ENCODE data around the gene LDLRAD4. TPM values are rescaled to one million over a fixed set of nuclear protein-coding genes. Genes with fewer than 3 reads are reported as not detected.

The LDLRAD4 gene
- total and polyA plus RNA-seq, 2 experiments from 2014 or later = 0.73 to 1.9 TPM

DNA sequence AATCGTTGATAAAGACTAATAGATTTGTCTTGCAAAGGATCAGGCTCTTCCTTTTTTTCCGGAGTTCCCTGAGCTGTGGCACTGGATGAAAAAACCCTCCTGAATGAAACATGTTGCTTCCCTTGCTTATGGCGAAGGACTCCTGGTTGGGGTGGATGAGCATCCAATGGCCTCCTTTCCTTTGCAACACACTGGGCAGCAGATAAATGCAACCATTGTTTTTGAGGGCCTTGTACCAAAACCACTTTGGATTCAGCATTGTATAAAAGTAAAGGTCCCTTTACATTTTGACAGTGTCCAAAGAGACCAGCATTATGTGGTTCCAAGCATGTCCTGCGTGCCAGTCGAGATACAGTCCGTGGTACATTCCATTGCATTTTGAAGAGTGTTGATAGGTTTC, 463.1 kb downstream of the LDLRAD4 start:
- Mint-ChIP-seq H3K27ac (no peak overlapping the region), H3K36me3 (ENCODE audit: low read depth) (peaks cover 25% of the 10 kb centered on the region), H3K27me3 (ENCODE audit: insufficient read depth, low read depth, poor library complexity) (peaks cover 4% of the 10 kb centered on the region), H3K4me3 (no peak overlapping the region), H3K9me3 (peaks cover 22% of the 10 kb centered on the region), H3K4me1 (peaks cover 8% of the 10 kb centered on the region)
- H3K4me3 ChIP-seq = no peak overlapping the region
- no peak overlapping the region for H2AFZ ChIP-seq
- TF ChIP-seq POLR2AphosphoS5 (IDR thresholded peaks at IDR 0.05; ENCODE audit: low read depth) (no peak), EZH2 (IDR thresholded peaks at IDR 0.05; ENCODE audit: low read depth, unreplicated experiment) (no peak), CREB1 (CRISPR knock-in tag; IDR thresholded peaks at IDR 0.05; ENCODE audit: low read depth) (no peak), NANOG (IDR thresholded peaks at IDR 0.05; ENCODE audit: borderline replicate concordance) (no peak)
- TF ChIP-seq, protein P1, sequence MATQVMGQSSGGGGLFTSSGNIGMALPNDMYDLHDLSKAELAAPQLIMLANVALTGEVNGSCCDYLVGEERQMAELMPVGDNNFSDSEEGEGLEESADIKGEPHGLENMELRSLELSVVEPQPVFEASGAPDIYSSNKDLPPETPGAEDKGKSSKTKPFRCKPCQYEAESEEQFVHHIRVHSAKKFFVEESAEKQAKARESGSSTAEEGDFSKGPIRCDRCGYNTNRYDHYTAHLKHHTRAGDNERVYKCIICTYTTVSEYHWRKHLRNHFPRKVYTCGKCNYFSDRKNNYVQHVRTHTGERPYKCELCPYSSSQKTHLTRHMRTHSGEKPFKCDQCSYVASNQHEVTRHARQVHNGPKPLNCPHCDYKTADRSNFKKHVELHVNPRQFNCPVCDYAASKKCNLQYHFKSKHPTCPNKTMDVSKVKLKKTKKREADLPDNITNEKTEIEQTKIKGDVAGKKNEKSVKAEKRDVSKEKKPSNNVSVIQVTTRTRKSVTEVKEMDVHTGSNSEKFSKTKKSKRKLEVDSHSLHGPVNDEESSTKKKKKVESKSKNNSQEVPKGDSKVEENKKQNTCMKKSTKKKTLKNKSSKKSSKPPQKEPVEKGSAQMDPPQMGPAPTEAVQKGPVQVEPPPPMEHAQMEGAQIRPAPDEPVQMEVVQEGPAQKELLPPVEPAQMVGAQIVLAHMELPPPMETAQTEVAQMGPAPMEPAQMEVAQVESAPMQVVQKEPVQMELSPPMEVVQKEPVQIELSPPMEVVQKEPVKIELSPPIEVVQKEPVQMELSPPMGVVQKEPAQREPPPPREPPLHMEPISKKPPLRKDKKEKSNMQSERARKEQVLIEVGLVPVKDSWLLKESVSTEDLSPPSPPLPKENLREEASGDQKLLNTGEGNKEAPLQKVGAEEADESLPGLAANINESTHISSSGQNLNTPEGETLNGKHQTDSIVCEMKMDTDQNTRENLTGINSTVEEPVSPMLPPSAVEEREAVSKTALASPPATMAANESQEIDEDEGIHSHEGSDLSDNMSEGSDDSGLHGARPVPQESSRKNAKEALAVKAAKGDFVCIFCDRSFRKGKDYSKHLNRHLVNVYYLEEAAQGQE (IDR thresholded peaks at IDR 0.05; ENCODE audit: unreplicated experiment) = no peak
- H3K27ac ChIP-seq (ENCODE audit: low read depth) = no peak overlapping the region
- H3K36me3 ChIP-seq (ENCODE audit: insufficient read depth) = no peaks in the 10 kb centered on the region; the same call in 1 of the 2 replicates
- DNase-seq (ENCODE audit: low spot score) (no peak), ATAC-seq (no peak)
- no peaks in the 10 kb centered on the region for H3K27me3 ChIP-seq (ENCODE audit: insufficient read depth)
- H3K4me1 ChIP-seq (ENCODE audit: insufficient read depth) = no peaks in the 10 kb centered on the region
- peaks cover under 1% of the 10 kb centered on the region for H3F3A ChIP-seq (replicated peaks; ENCODE audit: low read depth)
- peaks cover 5% of the 10 kb centered on the region for H4K20me1 ChIP-seq (replicated peaks; ENCODE audit: insufficient read depth)
- no peak overlapping the region for H3K4me2 ChIP-seq
- H3K79me2 ChIP-seq (replicated peaks; ENCODE audit: insufficient read depth) = peaks cover 56% of the 10 kb centered on the region
- 0 out of 2 replicates have a peak, but pooled peaks cover 4% of the 10 kb centered on the region for H3K9me2 ChIP-seq (ENCODE audit: insufficient read depth)

DNA sequence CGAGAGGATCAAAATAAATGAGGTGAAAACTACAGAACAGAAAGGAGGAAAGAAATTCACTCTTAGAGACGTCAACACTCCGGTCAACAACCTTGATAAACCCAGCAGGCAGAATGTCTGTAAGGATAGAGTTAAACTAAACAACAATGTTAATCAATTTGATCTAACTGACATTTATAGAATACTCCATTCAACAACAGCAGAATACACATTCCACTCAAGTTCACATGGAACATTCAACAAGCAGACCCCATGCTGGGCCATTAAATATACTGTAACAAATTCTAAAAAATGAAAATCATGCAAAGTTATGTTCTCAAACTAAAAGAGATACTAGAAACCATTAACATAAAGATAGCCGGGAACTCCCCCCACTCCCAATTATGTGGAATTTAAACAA, 466.0 kb downstream of the LDLRAD4 start:
- Histone ChIP-seq H3K4me2 (no peak overlapping the region), H3K4me3 (no peak overlapping the region), H4K20me1 (replicated peaks; ENCODE audit: insufficient read depth) (peaks cover 8% of the 10 kb centered on the region), H3K27me3 (ENCODE audit: insufficient read depth) (no peaks in the 10 kb centered on the region), H3K36me3 (ENCODE audit: insufficient read depth) (no peaks in the 10 kb centered on the region), H2AFZ (no peak overlapping the region), H3K27ac (ENCODE audit: low read depth) (no peak overlapping the region), H3K4me1 (ENCODE audit: insufficient read depth) (no peaks in the 10 kb centered on the region), H3K79me2 (replicated peaks; ENCODE audit: insufficient read depth) (peaks cover 48% of the 10 kb centered on the region), H3K9me2 (ENCODE audit: insufficient read depth) (no peaks in the 10 kb centered on the region), H3F3A (replicated peaks; ENCODE audit: low read depth) (no peaks in the 10 kb centered on the region)
- Mint-ChIP-seq H3K27me3 (ENCODE audit: insufficient read depth, low read depth, poor library complexity) (peaks cover 2% of the 10 kb centered on the region), H3K9me3 (peaks cover 8% of the 10 kb centered on the region), H3K4me1 (peaks cover 8% of the 10 kb centered on the region), H3K4me3 (no peak overlapping the region), H3K36me3 (ENCODE audit: low read depth) (peaks cover 20% of the 10 kb centered on the region), H3K27ac (no peak overlapping the region)
- TF ChIP-seq, protein P2, sequence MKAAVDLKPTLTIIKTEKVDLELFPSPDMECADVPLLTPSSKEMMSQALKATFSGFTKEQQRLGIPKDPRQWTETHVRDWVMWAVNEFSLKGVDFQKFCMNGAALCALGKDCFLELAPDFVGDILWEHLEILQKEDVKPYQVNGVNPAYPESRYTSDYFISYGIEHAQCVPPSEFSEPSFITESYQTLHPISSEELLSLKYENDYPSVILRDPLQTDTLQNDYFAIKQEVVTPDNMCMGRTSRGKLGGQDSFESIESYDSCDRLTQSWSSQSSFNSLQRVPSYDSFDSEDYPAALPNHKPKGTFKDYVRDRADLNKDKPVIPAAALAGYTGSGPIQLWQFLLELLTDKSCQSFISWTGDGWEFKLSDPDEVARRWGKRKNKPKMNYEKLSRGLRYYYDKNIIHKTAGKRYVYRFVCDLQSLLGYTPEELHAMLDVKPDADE (IDR thresholded peaks at IDR 0.05) = no peak
- TF ChIP-seq POLR2AphosphoS5 (IDR thresholded peaks at IDR 0.05; ENCODE audit: low read depth) = no peak
- no peak for TF ChIP-seq ZNF114 (CRISPR knock-in tag; IDR thresholded peaks at IDR 0.05)
- no peak for ATAC-seq
- DNase-seq (ENCODE audit: low spot score) = no peak

All from GM23338 (cell line).